LNCAP (cell line): ENCODE results near the gene PPP1R1C.

Experiments used
- CTCF ChIP-seq: fragments of 450-650 bp; IDR thresholded peaks from 2 replicates; pipeline ENCODE4 v1.5.1; 2017; ENCODE audit warnings: mild to moderate bottlenecking

Gene PPP1R1C

GRCh38 chr2:181958726-181959125 is 26.9 kb upstream of the PPP1R1C start:
- no peak for TF ChIP-seq CTCF

GRCh38 chr2:181959508-181959907 is 26.1 kb upstream of the PPP1R1C start:
- TF ChIP-seq CTCF = no peak

GRCh38 chr2:181962142-181962541 is 23.5 kb upstream of the PPP1R1C start:
- TF ChIP-seq CTCF = no peak

GRCh38 chr2:181970160-181970794 is 15.4 kb upstream of the PPP1R1C start:
- TF ChIP-seq CTCF = no peak

- no peak for TF ChIP-seq CTCF
Measured at GRCh38 chr2:181971032-181971431, 14.6 kb upstream of the PPP1R1C start.

GRCh38 chr2:181972431-181973170 is 13.1 kb upstream of the PPP1R1C start:
- no peak for TF ChIP-seq CTCF

- TF ChIP-seq CTCF = no peak
Measured at GRCh38 chr2:181973171-181973783, 12.4 kb upstream of the PPP1R1C start.
